ENCODE measurements around the gene UBA52. TPM values are rescaled to one million over a fixed set of nuclear protein-coding genes. Genes with fewer than 3 reads are reported as not detected.

UBA52 gene
- total and polyA plus RNA-seq, 2 donors = 610 to 1,360 TPM

DNA sequence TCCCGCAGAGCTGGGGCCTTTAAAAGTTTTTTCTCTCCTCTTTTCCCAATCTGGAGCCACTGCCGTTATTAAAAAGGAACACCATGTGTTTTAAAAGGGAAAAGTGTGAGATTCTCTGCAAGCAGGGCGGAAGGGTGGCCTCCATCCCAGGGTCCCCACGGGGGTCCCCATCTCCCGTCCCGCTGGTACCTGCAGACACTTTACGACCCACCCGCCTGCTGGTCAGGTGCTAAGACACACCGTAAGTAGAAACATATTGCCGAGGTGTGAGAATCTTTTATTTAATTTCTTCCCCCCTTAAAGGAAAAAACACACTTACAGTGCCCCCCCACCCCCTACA is 33.1 kb downstream of the UBA52 start:
- Histone ChIP-seq H3K4me3 (ENCODE audit: low read depth, low read length) (no peak overlapping the region), H3K4me1 (ENCODE audit: insufficient read depth) (peaks cover 2% of the 10 kb centered on the region), H3K36me3 (ENCODE audit: insufficient read depth) (no peaks in the 10 kb centered on the region), H3K27ac (ENCODE audit: low read depth) (no peak overlapping the region)
- no peak for DNase-seq (ENCODE audit: extremely low spot score)
- WGBS = 36% methylated on average over 10 of the region's 10 CpGs

DNA sequence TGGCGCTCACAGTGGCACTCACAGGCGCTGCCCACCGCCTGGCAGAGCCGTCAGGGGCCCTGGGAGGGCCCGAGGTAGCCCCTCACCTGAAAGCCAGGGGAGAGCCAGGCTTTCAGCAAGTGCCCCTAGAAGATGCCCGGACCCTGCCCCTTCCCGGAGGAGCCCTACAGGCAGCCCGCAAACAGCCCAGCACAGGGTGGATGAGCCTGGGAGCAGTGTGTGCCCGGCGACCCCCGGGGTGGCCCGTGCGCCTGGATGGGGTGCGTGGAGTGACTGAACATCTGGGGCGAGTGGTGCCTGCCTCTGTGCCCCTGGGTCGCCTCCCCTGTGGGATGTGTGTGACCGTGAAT is 33.5 kb downstream of the UBA52 start:
- WGBS = 16% methylated on average over 17 of the region's 17 CpGs
- no peak for DNase-seq (ENCODE audit: extremely low spot score)
- Histone ChIP-seq H3K4me1 (ENCODE audit: insufficient read depth) (peaks cover 2% of the 10 kb centered on the region), H3K4me3 (ENCODE audit: low read depth, low read length) (no peak overlapping the region), H3K27ac (ENCODE audit: low read depth) (no peak overlapping the region), H3K36me3 (ENCODE audit: insufficient read depth) (no peaks in the 10 kb centered on the region)

DNA sequence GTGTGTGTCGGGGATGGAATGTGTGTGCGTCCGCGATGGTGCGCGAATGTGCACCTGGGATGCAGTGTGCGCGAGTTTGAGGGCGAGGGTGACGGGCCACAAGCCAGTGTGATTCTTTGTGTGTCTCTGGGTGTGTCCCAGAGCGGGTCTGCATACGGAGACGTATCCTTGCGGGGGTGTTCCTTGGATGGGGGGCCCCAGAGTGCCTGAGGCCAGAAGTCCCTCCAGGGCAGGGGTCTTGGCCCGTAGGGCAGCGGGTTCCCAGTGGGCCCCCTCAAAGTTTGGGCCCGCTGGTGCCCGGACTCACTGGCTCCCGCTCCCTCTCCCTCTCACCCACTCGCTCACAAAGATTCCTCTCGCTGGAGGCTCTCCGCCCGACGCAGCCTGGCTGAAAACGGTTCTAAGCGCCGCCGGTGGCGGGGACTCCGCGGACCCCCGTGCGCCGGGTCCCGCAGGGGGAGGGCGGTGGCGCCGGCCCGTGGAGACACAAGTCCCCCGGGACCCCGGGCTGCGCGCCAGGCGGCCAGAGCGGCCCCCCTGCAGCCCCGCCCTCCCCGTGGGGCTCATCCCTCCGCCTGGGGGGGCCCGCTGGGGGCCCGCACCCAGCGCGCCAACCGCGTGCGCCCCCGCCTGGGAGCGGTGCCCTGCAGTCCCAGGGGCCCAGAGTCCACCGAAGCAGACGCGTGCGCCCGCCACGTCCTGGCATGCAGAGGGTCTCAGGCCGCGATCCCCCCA is 34.1 kb downstream of the UBA52 start:
- H3K36me3 ChIP-seq (ENCODE audit: insufficient read depth) = no peaks in the 10 kb centered on the region
- no peak for DNase-seq (ENCODE audit: extremely low spot score)
- no peak overlapping the region for H3K27ac ChIP-seq (ENCODE audit: low read depth)
- H3K4me3 ChIP-seq (ENCODE audit: low read depth, low read length) = peak overlapping the region; percentile 29
- WGBS = 3% methylated on average over 65 of the region's 65 CpGs
- H3K4me1 ChIP-seq (ENCODE audit: insufficient read depth) = peaks cover 2% of the 10 kb centered on the region

DNA sequence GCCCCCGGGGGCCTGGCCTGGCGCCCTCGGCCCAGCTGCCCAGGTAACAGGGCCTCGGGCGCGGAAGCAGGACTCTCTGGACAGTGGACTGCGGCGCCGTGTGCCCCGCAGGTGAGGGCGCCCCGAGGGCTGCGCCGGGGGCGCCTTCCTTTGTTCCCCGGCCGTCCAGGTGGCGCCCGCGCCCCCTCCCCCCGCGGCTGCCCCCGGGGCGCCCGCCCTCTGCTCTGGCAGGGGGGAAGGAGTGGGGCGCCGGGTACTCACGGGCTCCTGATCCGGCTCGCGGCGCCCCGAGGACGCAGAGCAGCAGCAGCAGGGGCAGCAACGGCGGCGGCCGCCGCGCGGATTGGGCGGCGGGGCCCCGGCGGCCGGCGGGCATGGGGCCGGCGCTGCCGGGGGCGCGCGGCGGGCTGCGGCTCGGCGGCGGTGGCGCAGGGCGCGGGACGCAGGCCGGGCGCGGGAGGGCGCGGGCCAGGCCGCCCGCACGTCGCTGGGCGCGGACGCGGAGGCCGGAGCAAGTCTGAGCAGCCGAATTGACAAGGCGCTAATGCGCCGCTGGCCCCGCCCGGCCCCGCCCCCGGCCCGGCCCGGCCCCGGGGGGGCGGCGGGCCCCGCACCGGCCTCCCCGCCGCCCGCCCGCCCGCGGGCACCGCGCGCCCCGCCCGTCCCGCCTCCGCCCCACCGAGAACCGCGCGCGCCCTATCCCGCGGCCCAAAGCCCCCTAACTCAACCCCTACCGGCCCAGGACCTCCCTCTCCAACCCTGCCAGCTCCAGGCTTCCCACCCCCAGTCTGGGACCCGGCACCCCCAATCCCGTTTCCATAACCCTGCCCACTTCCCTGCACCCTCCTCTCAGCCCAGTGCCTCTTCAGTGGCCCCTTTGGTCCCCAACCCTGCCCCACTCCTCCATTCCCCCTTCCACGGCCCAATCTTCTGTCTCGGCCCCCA is 34.9 kb downstream of the UBA52 start, which contains the start of gene CRLF1:
CRLF1 (minus strand) TSS at position 519 of the 945 bp plus-strand sequence; CDS start at position 376, 143 bp downstream.
- Histone ChIP-seq H3K27ac (ENCODE audit: low read depth) (no peak within 1 kb of the TSS), H3K4me3 (ENCODE audit: low read depth, low read length) (peak within 1 kb of the TSS; percentile 29)
- DNase-seq (ENCODE audit: extremely low spot score) = no peak

DNA sequence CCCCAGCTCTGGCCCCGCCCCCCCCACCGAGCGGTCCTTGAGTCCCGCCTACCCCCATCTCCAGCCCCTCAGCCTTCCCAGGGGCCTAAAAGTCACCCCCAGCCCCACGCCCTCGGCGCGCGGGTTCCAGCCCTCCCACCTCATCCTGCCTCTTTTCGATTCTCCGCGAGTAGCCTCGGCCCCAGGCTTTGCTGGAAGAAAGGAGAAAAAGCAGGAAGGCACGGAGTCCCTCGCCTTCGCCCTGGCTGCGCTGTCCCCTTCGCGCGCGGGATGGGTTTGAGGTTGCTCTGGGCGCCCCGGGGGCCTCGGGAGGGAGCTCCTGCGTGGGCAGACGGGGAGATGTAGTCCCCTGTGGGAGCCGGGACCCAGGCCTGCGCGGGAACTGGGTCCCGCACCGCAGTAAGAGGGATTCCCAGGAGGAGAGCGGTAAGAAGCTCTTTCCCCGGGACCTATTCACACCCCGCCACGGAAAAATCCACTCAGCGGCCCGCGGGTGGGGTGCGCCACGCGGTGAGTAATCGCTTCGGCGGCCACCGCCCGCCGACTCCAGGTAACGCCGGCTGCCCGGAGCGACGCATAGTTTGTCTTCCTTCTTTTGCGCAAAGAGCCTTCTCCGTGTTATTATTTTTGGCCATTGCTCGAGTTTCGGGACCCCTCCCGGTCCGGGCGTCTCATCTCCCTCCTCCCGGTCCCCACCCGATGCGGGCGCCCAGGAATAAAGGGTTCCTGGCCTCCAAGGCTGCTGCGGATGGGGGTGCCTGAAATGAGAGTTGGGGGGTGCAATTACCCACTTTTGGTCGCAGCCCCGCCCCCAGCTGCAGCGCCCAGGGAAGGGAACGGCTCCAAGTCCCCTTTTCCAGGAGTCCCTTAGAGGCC is 35.8 kb downstream of the UBA52 start:
- Histone ChIP-seq H3K4me1 (ENCODE audit: insufficient read depth) (peaks cover 4% of the 10 kb centered on the region), H3K27ac (ENCODE audit: low read depth) (no peak overlapping the region), H3K4me3 (ENCODE audit: low read depth, low read length) (no peak overlapping the region), H3K36me3 (ENCODE audit: insufficient read depth) (no peaks in the 10 kb centered on the region)
- DNase-seq (ENCODE audit: extremely low spot score) = no peak
- WGBS = 2% methylated on average over 68 of the region's 68 CpGs

More for the DNA sequence above, 34.9 kb downstream of the UBA52 start, which contains the start of gene CRLF1:
- Histone ChIP-seq H3K36me3 (ENCODE audit: insufficient read depth) (no peaks in the 10 kb centered on the region), H3K4me1 (ENCODE audit: insufficient read depth) (peaks cover 2% of the 10 kb centered on the region)
- 2% methylated on average over 115 of the region's 116 CpGs for WGBS

DNA sequence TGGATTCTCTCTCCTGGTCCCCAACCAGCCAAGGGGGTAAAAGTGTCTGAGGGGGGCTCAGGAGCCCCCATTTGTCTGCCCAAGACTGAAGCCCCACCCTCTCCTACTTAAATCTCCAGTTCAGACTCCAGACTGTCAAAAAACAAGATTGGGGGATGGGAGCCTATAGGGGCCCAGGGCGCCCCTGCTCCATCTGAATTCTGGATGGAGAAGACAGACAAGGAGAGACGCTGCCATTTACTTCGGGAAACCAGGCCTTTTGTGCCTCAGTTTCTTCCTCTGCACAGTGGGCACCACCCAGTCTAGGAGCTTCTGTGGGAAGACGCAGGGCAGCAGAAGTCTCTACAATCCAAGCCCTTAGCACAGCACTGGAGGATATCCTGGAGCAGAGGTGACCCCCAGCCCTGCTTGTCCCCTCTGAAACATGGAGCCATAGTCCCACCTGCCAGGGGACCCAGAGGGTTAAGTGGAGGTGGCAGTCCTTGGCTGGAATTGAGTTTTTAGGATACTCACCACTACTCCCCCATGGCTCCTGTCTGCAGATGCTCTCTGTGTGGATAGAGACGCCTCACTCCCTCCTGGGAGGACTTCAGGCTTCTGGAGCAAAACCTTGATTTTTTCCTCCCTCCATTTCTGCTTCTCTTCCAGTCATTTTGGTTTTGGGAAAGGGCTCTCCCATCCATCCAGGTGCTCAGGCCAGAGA is 36.6 kb downstream of the UBA52 start:
- Histone ChIP-seq H3K4me3 (ENCODE audit: low read depth, low read length) (no peak overlapping the region), H3K36me3 (ENCODE audit: insufficient read depth) (no peaks in the 10 kb centered on the region), H3K27ac (ENCODE audit: low read depth) (no peak overlapping the region), H3K4me1 (ENCODE audit: insufficient read depth) (peaks cover 4% of the 10 kb centered on the region)
- DNase-seq (ENCODE audit: extremely low spot score) = no peak
- 41% methylated on average over 5 of the region's 5 CpGs for WGBS

DNA sequence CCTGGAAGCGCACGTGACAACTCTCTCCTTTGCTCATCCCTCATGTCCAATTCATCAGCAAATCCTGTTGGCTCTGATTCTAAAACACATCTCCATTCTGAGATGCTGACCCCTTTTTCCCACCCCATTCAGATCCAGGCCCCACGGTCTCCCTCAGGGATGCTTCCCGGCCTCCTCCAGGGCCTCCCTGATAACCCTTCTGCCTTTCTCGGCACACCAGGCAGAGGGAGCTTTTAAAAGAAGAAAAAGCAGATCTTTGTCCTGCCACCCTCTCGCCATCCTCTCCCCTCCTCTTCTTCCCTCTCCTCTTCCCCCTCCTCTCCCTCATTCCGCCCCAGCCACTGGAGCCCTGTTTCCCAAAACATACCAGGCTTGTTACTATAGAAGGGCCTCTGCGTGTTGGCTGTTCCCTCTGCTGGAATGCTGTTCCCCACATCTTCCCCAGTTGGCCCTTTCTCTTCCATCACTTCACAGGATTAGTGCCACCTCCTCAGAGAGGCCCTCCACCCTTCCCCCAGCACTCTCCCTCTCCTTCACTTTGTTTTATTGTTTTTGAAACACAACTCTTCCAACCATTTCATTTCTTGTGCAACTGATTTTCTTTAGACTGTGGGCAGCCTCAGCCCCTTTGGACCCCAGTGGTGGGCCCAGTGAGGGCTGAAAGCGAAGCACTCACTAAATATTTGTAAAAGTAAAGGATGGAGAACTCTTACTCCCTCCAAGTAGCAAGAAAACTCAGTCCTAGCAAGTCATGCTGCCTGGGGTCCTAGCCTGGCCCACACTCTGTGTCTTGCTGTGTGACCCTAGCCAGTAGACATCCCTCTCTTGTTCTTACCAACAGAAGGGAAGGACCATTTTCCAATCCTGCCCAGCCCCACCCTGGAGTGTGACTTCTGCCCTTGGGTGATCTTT is 37.4 kb downstream of the UBA52 start:
- Histone ChIP-seq H3K4me1 (ENCODE audit: insufficient read depth) (peaks cover 4% of the 10 kb centered on the region), H3K27ac (ENCODE audit: low read depth) (no peak overlapping the region), H3K4me3 (ENCODE audit: low read depth, low read length) (no peak overlapping the region), H3K36me3 (ENCODE audit: insufficient read depth) (no peaks in the 10 kb centered on the region)
- 63% methylated on average over 9 of the region's 9 CpGs for WGBS
- DNase-seq (ENCODE audit: extremely low spot score) = no peak

DNA sequence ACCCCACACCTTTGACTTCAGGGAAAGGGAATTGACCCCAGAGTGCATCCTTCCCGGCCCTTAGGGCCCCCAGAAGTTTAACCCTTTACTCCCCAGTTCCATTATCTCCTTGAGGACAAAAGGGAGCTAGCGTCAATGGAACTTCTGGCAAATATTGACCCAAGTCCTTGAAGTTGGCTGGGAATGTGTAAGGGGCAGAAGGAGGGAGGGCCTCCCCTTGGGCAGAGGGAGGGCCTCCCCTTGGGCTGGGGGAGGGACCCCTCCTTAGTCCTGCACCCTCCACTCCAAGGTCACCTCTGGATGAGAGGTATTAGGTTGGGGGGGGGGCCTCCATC is 38.0 kb downstream of the UBA52 start:
- no peak for DNase-seq (ENCODE audit: extremely low spot score)
- Histone ChIP-seq H3K36me3 (ENCODE audit: insufficient read depth) (no peaks in the 10 kb centered on the region), H3K27ac (ENCODE audit: low read depth) (no peak overlapping the region), H3K4me3 (ENCODE audit: low read depth, low read length) (no peak overlapping the region), H3K4me1 (ENCODE audit: insufficient read depth) (peaks cover 4% of the 10 kb centered on the region)
- 49% methylated on average over 2 of the region's 2 CpGs for WGBS

DNA sequence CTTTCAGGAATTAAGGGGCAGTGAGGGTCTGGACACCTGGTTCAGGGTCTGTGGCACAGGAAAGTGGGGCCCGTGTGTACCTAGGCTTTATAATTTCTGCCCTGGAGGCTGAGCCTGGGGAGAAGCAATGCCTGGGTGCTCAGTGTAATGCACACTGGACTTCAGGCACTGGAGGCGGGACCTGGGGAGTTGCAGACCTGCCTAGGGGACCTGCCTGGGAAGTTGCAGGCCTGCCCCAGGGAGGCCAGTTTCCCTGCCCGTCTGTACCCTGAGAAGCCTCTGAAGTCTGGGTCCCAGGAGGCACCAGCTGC is 38.5 kb downstream of the UBA52 start:
- H3K36me3 ChIP-seq (ENCODE audit: insufficient read depth) = no peaks in the 10 kb centered on the region
- H3K4me3 ChIP-seq (ENCODE audit: low read depth, low read length) = no peak overlapping the region
- H3K27ac ChIP-seq (ENCODE audit: low read depth) = no peak overlapping the region
- DNase-seq (ENCODE audit: extremely low spot score) = no peak
- WGBS = 44% methylated on average over 3 of the region's 3 CpGs
- peaks cover 4% of the 10 kb centered on the region for H3K4me1 ChIP-seq (ENCODE audit: insufficient read depth)

DNA sequence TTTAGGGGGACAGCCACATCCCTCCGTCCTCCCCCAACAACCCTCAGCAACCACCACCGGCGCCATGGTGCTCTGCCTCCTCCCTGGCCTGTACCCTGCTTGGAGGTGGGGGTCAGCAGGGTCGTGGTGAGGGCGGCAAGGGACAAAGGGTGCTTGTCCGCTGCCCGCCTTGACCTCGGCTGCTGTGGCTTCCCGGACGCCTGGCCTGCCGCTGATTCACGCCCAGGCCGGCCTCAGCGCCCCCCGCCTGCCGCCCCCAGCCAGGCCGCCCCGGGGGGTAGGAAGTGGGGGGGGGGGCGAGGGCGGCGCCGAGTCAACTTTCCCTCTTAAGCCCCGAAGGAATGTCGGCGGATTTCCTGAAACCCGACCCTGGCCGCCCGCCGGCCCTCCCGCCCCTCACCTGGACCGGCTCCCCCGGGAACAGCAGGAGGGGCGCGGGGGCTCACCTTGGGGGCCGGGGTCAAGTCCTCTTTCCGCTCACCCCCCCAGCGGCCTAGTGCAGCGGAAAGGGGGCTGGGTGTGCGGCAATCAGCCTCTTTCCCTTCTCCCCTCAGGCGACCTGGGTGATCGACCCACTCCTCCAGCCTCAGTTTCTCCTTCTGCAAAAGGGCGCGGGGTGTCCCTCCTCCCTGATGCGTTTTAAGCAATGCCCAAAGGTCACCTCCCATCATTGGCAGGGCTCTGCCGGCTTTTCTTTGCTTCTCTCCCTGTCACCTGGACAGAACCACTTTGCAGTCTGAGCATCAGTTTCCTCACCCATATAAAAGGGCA is 39.1 kb downstream of the UBA52 start:
- DNase-seq (ENCODE audit: extremely low spot score) = no peak
- no peaks in the 10 kb centered on the region for H3K36me3 ChIP-seq (ENCODE audit: insufficient read depth)
- no peak overlapping the region for H3K27ac ChIP-seq (ENCODE audit: low read depth)
- H3K4me3 ChIP-seq (ENCODE audit: low read depth, low read length) = no peak overlapping the region
- peaks cover 4% of the 10 kb centered on the region for H3K4me1 ChIP-seq (ENCODE audit: insufficient read depth)
- WGBS = 9% methylated on average over 45 of the region's 45 CpGs

DNA sequence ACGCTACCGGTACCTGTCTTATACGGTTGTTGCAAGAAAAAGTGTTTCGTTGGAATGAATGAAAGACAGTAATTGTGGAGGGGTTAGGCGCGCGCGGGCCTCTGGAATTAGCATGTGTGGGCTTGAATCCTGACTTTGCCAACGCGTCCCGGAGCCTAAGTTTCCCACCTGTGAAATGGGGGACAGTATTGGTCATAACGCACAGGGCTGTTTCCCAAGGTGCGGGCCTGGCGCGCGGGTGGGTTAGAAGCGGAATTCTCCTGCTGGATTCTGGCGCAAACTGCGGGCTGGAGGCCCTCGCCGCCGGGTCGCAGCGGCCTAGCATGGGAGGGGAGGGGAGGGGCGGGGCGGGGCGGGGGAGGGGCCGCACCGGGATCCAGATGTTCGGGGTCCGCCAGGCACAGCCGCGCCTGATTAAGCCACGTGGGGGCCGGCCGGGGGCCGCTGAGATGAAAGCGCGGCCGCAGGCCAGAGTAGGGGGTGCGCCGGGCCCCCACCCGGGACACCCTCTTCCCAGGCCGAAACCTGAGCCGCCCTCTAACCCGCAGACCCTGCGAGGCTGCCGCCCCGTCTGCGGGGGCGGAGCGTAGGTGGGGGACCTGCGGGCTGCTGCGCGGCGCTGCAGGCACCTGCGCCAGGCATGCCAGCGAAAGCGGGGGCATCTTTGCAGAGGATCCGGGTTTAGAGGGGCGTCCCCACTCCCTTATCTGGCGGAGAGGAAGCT is 39.8 kb downstream of the UBA52 start:
- no peak overlapping the region for H3K4me3 ChIP-seq (ENCODE audit: low read depth, low read length)
- no peak for DNase-seq (ENCODE audit: extremely low spot score)
- H3K36me3 ChIP-seq (ENCODE audit: insufficient read depth) = no peaks in the 10 kb centered on the region
- WGBS = 2% methylated on average over 62 of the region's 62 CpGs
- H3K27ac ChIP-seq (ENCODE audit: low read depth) = no peak overlapping the region
- H3K4me1 ChIP-seq (ENCODE audit: insufficient read depth) = peaks cover 4% of the 10 kb centered on the region

Data from urinary bladder (tissue), 4 donors.